Measurements from ENCODE around the gene RRP9. TPM values are rescaled to one million over a fixed set of nuclear protein-coding genes. Genes with fewer than 3 reads are reported as not detected.

RRP9 gene
- total and polyA plus RNA-seq, 10 of the 15 experiments (the other 5 are each of a cell fraction or from before 2014, with no cell fraction given), result 4.7 to 91.5 (median 41.7) TPM

DNA sequence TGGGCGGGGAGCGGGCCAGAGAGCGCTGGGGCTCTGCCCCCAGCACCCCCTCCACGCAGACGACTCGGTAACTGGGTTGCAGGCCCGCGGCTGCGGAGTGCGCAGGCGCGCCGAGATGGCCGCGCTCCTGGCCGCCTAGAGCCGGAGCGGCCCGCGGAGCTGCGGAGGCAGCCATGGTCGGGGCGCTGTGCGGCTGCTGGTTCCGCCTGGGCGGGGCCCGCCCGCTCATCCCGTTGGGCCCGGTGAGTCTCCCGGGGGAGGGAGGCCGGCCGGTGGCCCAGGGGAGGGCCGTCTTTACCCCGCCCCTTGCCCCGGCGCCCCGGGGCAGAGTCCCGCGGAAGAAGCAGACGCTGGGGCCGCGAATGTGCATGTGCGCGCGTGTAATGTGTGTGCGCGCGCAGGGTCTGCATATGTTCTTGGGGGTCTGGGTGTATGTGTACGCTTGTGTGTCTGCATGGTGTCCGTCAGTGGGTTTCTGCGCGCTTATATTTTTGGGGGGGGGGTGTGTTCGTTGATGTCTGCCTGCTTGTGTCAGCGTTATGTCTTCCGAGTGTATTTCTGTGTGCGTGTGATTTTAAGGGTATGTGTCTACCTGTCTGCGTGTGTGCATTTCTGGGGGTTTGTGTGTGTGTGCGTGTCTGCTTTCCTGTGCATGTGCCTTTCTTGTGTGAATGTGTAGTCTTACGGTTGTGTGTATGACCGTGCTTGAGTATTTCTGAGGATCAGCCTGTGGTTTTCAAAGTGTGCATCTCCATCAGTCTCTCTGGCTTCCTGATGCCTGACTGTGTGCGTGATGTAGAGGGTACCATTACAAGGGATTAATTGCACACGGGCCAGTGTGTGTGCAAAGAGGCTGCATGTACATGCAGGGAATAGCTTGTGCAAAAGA lies 33.5 kb upstream of the RRP9 start, which contains the start of gene ABHD14A:
Gene ABHD14A (plus strand): TSS at position 102 of the 889 bp plus-strand sequence. CDS start 72 bp downstream, at position 174.
- DNase-seq (ENCODE audit: low read depth, low spot score) (no peak), ATAC-seq (peak; percentile 91), FAIRE-seq (peak; percentile 66)
- CTCF ChIA-PET, result interaction anchor here (0.9 to 5.3 kb wide), 4 partner anchors 8 to 32 kb away, joined by 3 to 79 read pairs (median 30); partner anchors contain the start of genes ACY1, PARP3 and RRP9
- no TSS peak for BruUV-seq (replicated peaks)
- RAD21 ChIA-PET (ENCODE audit: unreplicated experiment), result interaction anchor here (0.8 to 2.3 kb wide), 3 partner anchors 8 to 82 kb away, joined by 3 to 24 read pairs (median 3); partner anchors contain the start of genes ACY1, DUSP7 and RRP9
- in situ Hi-C loops (cut with MboI) (no loop called here), intact Hi-C loops (cut with micrococcal nuclease; ENCODE audit: unreplicated experiment) (loop anchor here (1.0 kb wide), 1 partner anchor 33 kb away; the partner anchor contains the start of gene PARP3)
- H4K20me1 ChIP-seq (ENCODE audit: control insufficient read depth, insufficient read depth), result no peaks in the 10 kb centered on the region
- SMC1A ChIA-PET (ENCODE audit: uncharacterized antibody, unreplicated experiment), result interaction anchor here (0.9 to 5.2 kb wide), 4 partner anchors 8 to 37 kb away, joined by 3 to 33 read pairs (median 10); partner anchors contain the start of genes ACY1, PARP3 and RRP9
- peaks cover 15% of the 10 kb centered on the region for H3K4me1 ChIP-seq (ENCODE audit: control insufficient read depth, insufficient read depth, low read length)
- no peaks in the 10 kb centered on the region for H3K9me3 ChIP-seq (replicated peaks; ENCODE audit: control insufficient read depth, insufficient read depth, low read length)
- H3K36me3 ChIP-seq (ENCODE audit: control insufficient read depth in 2 of 2, insufficient read depth in 2 of 2, low read length in 1 of 2), result no peaks in the 10 kb centered on the region
- H3K27ac ChIP-seq (ENCODE audit: control insufficient read depth, insufficient read depth), result peak within 1 kb of the TSS; percentile 91
- H3K4me2 ChIP-seq (ENCODE audit: control insufficient read depth, insufficient read depth), result peak within 1 kb of the TSS; percentile 76
- H2AFZ ChIP-seq (ENCODE audit: control insufficient read depth, low read depth, low read length), result peak within 1 kb of the TSS; percentile 96
- peaks cover 5% of the 10 kb centered on the region; the same call in 1 of the 2 replicates for H3K79me2 ChIP-seq (ENCODE audit: control insufficient read depth, insufficient read depth, low read length)
- POLR2A ChIA-PET, result interaction anchor here (0.7 to 2.7 kb wide), 3 partner anchors 8 to 33 kb away, joined by 3 to 28 read pairs (median 24); partner anchors contain the start of genes ACY1, PARP3 and RRP9
- no peaks in the 10 kb centered on the region for H3K27me3 ChIP-seq (replicated peaks in 1 of 2; ENCODE audit: control insufficient read depth in 2 of 2, insufficient read depth in 2 of 2, low read length in 1 of 2)
- peak within 1 kb of the TSS; percentile 84 for H3K4me3 ChIP-seq
- peak within 1 kb of the TSS; percentile 90 for H3K9ac ChIP-seq (ENCODE audit: control insufficient read depth, insufficient read depth, low read length)
- 3% methylated on average over 51 of the region's 63 CpGs for WGBS (ENCODE audit: insufficient coverage, insufficient replicate concordance, low lambda C conversion rate, missing lambda C conversion rate)
- TF ChIP-seq NBN (IDR thresholded peaks at IDR 0.05), result peak; percentile 85
- peak; percentile 93 for TF ChIP-seq YY1 (IDR thresholded peaks at IDR 0.05; ENCODE audit: low read depth, low read length)
- TF ChIP-seq, protein P1, sequence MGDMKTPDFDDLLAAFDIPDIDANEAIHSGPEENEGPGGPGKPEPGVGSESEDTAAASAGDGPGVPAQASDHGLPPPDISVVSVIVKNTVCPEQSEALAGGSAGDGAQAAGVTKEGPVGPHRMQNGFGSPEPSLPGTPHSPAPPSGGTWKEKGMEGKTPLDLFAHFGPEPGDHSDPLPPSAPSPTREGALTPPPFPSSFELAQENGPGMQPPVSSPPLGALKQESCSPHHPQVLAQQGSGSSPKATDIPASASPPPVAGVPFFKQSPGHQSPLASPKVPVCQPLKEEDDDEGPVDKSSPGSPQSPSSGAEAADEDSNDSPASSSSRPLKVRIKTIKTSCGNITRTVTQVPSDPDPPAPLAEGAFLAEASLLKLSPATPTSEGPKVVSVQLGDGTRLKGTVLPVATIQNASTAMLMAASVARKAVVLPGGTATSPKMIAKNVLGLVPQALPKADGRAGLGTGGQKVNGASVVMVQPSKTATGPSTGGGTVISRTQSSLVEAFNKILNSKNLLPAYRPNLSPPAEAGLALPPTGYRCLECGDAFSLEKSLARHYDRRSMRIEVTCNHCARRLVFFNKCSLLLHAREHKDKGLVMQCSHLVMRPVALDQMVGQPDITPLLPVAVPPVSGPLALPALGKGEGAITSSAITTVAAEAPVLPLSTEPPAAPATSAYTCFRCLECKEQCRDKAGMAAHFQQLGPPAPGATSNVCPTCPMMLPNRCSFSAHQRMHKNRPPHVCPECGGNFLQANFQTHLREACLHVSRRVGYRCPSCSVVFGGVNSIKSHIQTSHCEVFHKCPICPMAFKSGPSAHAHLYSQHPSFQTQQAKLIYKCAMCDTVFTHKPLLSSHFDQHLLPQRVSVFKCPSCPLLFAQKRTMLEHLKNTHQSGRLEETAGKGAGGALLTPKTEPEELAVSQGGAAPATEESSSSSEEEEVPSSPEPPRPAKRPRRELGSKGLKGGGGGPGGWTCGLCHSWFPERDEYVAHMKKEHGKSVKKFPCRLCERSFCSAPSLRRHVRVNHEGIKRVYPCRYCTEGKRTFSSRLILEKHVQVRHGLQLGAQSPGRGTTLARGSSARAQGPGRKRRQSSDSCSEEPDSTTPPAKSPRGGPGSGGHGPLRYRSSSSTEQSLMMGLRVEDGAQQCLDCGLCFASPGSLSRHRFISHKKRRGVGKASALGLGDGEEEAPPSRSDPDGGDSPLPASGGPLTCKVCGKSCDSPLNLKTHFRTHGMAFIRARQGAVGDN (IDR thresholded peaks at IDR 0.05), result peak; percentile 79
- peak; percentile 6 to 63; a peak in 1 of 4 replicates for TF ChIP-seq BHLHE40 (IDR thresholded peaks at IDR 0.05; ENCODE audit: borderline replicate concordance in 1 of 2, low read depth in 2 of 2, low read length in 1 of 2)
- 0 out of 2 replicates have a peak, but pooled peaks have one; percentile 22 for TF ChIP-seq TCF3 (IDR thresholded peaks at IDR 0.05; ENCODE audit: borderline replicate concordance, insufficient read depth, low read depth, low read length)
- TF ChIP-seq CREM (IDR thresholded peaks at IDR 0.05; ENCODE audit: low read depth), result no peak
- TF ChIP-seq MLLT1 (IDR thresholded peaks at IDR 0.05), result peak; percentile 53
- peak; percentile 44; the same call in 1 of the 2 replicates for TF ChIP-seq NR2F1 (conservative IDR thresholded peaks at IDR 0.05)
- TF ChIP-seq POLR2AphosphoS5 (IDR thresholded peaks at IDR 0.05; ENCODE audit: low read length), result peak; percentile 64; the same call in 1 of the 2 replicates
- TF ChIP-seq E2F4 (IDR thresholded peaks at IDR 0.05; ENCODE audit: low read depth, low read length), result no peak
- peak; percentile 61; the same call in 1 of the 2 replicates for TF ChIP-seq PAX8 (IDR thresholded peaks at IDR 0.05)
- TF ChIP-seq NRF1 (conservative IDR thresholded peaks at IDR 0.05; ENCODE audit: low read depth, low read length), result peak; percentile 37; the same call in 1 of the 2 replicates
- 0 out of 2 replicates have a peak, but pooled peaks have one; percentile 24 for TF ChIP-seq ZNF24 (IDR thresholded peaks at IDR 0.05)
- peak; percentile 24; the same call in 1 of the 2 replicates for TF ChIP-seq SIN3A (IDR thresholded peaks at IDR 0.05; ENCODE audit: low read depth, low read length)
- TF ChIP-seq LARP7 (IDR thresholded peaks at IDR 0.05), result peak; percentile 84; the same call in 1 of the 2 replicates
- TF ChIP-seq FOXM1 (IDR thresholded peaks at IDR 0.05; ENCODE audit: low read depth, low read length), result no peak
